SH-SY5Y (cell line): ENCODE results near the gene EXD1.

Source experiments
- GATA2 ChIP-seq: IDR thresholded peaks from 2 replicates; pipeline ENCODE4 v1.6.1; 2011; ENCODE audit warnings: mild to moderate bottlenecking, low read depth, low read length
- GATA3 ChIP-seq: IDR thresholded peaks from 2 replicates; pipeline ENCODE4 v1.6.1; 2011; ENCODE audit warnings: low read depth, mild to moderate bottlenecking, low read length, moderate library complexity

GRCh38 chr15:41259546-41260189 is 29.1 kb upstream of the EXD1 start:
- TF ChIP-seq GATA3 (no peak), GATA2 (no peak)
